HG03025 (cell line): ENCODE measurements around the gene TAF5.
"Not testable (repeated sequence)": the region's sequence is repeated elsewhere in the genome, so short reads cannot be mapped to it uniquely, and the experiment has no call there.

Experiments
- ATAC-seq: cut with Tn5 transposase; IDR thresholded peaks from one replicate; pipeline ENCODE4 v1.9.1; 2021; ENCODE audit warnings: mild to moderate bottlenecking, moderate library complexity; ENCODE audit not compliant: unreplicated experiment, low FRiP score

The TAF5 gene

GRCh38 chr10:103397191-103397825 is 29.5 kb downstream of the TAF5 start:
- ATAC-seq: no peak

- no peak for ATAC-seq
These were observed 45.8 kb downstream of the TAF5 start for GRCh38 chr10:103413564-103413963.

- no peak for ATAC-seq
These were observed 47.8 kb downstream of the TAF5 start for GRCh38 chr10:103415581-103415980.

- no peak for ATAC-seq
These were observed 48.8 kb downstream of the TAF5 start for GRCh38 chr10:103416436-103417147.

GRCh38 chr10:103417148-103417469 is 49.3 kb downstream of the TAF5 start:
- ATAC-seq: not testable (repeated sequence)

GRCh38 chr10:103417601-103418000 is 49.8 kb downstream of the TAF5 start:
- ATAC-seq: no peak

GRCh38 chr10:103419101-103419500 is 51.3 kb downstream of the TAF5 start:
- ATAC-seq: no peak

GRCh38 chr10:103423748-103424147 is 56.0 kb downstream of the TAF5 start:
- no peak for ATAC-seq

GRCh38 chr10:103427866-103428265 is 60.1 kb downstream of the TAF5 start:
- no peak for ATAC-seq

- ATAC-seq: no peak
These were observed 61.3 kb downstream of the TAF5 start for GRCh38 chr10:103428989-103429643.

GRCh38 chr10:103429647-103430046 is 61.9 kb downstream of the TAF5 start:
- no peak for ATAC-seq

- no peak for ATAC-seq
These were observed 64.1 kb downstream of the TAF5 start for GRCh38 chr10:103431902-103432301.

GRCh38 chr10:103433858-103434257 is 66.1 kb downstream of the TAF5 start:
- no peak for ATAC-seq
